GM19025 (cell line): Measurements from ENCODE around the gene PRRG2.
A peak's percentile ranks its signal among the peaks of the same experiment; 100 is the strongest.

Source experiments
- ATAC-seq: cut with Tn5 transposase; IDR thresholded peaks from one replicate; pipeline ENCODE4 v1.9.1; 2021; ENCODE audit warnings: mild to moderate bottlenecking, low read depth, moderate library complexity; ENCODE audit not compliant: unreplicated experiment

The PRRG2 gene

DNA sequence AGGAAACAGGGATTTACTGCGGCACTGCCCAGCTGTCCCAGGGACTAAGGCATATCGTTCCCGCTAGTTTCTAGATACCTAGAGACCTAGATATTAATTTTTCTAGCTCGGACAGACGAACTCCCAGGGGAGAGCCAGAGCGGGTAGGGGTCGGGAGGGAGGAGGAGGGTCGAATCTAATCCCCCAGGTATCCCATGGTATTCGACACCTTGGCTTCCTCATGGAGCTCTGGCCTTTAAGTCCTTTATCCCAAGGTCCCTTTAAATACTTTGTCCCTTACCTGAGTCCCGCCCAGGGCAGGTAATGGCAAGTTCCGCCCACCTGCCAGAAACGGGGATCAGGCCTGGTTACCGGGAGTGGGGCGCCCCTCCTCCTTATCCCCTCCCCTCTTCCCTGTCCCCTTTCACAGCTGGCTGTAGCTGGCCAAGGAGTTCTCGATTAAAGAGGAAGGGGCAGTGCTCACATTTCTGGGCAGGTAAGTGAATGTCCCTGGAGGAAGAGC, at the start of gene PRRG2:
Gene PRRG2, plus strand, starts transcription at position 310 of the 502 bp plus-strand sequence. CDS start 1,904 bp downstream, outside the sequence.
- ATAC-seq = no peak

DNA sequence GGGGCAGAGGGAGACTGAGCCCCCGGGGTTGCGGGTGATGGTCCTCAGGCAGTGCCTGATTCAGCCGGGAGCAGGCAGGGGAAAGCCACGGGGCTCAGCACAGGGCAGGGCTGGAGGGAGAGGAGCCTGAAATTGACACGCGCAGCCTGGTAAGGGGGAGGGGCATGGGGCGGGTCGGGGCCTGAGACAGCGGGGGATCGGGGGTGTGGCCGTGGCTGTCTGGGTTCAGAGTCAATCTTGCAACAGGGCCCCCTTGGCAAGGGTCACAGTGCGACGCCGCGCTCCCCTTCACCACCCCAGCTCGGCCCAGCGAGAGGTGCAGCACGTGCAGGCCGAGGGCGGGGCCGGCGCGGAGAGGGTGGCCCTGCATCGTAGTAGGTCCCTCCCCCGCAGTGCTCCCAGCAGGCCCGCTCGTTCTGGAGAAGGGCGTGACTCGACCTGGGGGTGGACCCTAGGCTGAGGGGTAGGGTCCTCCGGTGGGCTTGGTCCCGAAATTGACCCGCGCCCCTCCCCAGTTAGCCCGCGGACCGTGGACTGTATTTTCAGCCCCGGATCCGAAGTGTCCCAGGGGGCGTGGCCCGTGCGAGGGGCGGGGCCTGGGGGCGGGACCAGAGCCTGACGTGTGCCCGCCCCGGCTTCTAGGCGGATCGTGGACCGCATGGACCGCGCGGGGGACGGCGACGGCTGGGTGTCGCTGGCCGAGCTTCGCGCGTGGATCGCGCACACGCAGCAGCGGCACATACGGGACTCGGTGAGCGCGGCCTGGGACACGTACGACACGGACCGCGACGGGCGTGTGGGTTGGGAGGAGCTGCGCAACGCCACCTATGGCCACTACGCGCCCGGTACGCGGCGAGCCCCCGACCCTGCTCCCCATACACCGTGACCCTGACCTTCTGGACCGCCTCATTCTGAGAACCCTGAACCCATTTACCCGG, 47.3 kb upstream of the PRRG2 start:
- peak; percentile 75 for ATAC-seq

DNA sequence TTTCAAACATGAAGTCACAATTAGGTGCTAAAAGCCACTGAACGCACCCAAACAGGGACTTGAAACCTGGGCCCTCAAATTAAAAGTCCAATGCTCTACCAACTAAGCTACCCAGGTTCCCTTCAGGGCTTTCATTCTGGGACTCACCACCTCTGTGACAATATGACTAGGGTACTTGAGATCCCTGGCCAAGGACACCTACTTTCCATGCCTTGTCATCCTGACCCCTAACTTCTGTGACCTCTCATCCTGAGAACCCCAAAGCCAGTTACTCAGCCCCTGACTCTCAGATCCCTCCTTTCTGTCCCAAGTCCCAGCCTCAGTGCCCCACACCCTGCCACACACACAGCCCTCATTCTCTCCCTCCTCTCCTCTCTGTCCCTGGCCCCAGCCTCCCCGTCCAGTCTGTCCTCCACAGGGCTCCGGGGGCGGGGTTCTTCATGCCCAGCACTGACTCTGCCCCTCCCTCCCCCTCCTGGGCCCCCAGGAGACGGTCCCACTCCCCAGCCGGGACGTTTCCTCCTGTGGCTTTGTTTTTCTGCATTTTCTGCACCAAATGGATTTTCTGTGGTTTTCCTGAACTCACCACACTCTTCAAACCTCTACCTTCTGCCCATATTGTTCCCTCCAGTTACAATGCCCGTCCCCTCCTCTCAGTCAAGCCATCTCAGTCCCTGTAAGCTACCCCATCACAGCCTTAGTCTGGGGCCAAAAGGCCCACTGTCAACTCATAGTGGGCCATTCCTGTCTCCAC, 46.3 kb upstream of the PRRG2 start:
- no peak for ATAC-seq

DNA sequence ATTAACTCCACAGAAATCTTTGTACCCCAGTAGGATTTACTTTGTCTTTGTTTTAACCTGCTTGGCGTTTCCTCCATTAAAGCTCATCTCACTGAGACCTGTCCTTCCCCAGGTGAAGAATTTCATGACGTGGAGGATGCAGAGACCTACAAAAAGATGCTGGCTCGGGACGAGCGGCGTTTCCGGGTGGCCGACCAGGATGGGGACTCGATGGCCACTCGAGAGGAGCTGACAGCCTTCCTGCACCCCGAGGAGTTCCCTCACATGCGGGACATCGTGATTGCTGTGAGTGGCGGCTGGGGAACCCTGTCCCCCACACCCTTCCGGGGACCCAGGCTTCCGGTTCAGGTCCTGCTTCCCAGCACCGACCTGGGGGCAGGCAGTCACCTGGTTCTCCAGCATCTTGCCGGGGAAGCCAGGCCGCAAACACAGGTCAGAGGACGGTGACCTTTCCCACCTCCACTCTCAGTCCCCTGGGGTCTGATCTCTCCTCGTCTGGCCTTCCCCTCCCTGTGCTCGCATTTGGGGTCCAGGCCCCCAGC, 44.1 kb upstream of the PRRG2 start:
- ATAC-seq = no peak

DNA sequence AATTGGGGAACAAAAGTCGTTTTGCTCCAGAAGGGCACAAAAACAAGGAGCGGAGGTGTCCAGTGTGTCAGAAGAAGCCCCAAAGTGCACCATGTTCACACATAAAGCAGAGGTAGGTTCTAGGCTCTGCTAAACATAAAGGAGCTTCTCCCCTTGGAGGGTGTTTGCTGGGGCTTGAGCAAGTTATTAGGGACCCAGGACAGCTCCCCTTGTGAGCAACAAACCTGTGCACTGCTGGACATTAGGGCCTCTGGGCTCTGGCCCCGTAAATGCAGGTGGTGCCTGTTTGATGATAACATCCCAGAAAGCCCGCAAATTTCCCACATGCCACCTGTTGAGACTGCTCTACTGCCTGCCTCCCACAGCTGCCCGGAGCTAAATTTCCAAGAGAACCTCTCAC, 42.5 kb upstream of the PRRG2 start:
- no peak for ATAC-seq

DNA sequence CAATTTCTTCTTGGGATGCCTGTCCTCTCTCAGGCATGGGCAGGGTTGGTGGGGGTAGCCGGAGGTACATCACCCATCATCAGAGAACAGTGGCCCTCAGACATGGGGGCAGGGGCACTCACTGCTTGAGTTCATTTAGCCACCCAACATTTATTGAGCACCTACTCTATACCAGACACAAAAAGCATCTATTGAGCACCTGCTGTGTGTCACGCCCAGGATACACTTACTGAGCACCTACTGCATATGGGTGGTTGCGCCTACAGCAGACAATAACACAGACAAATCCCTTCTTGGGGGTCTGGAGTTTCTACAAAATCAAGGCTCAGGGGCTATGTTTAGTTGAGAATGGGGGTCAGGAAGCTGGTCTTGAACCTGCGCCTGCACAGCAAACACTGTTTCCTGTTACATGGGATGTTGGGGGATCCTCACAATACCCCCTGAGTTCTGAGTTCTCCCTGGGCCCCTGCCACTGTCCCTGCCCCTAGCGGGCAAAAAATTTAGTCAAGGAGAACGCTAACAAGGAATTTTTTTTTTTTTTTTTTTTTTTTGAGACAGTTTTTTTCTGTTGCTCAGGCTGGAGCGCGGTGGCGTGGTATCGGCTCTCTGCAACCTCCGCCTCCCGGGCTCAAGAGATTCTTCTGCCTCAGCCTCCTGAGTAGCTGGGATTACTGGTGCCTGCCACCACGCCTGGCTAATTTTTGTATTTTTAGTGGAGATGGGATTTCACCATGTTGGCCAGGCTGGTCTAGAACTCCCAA, 41.7 kb upstream of the PRRG2 start:
- no peak for ATAC-seq

DNA sequence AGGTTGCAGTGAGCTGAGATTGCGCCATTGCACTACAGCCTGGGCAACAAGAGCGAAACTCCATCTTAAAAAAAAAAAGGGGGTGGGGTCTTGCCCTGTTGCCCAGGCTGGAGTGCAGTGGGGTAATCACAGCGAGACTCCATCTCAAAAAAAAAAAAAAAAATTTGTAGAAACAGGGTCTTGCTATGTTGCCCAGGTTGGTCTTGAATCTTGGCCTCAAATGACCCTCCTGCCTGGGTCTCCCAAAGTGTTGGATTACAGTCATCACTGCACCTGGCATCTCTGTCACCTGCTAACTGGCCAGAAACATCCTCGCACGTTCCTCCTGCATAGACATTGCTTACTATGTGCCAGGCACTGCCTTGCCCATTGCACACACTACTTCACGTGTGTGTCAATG, 39.2 kb upstream of the PRRG2 start:
- ATAC-seq = no peak

DNA sequence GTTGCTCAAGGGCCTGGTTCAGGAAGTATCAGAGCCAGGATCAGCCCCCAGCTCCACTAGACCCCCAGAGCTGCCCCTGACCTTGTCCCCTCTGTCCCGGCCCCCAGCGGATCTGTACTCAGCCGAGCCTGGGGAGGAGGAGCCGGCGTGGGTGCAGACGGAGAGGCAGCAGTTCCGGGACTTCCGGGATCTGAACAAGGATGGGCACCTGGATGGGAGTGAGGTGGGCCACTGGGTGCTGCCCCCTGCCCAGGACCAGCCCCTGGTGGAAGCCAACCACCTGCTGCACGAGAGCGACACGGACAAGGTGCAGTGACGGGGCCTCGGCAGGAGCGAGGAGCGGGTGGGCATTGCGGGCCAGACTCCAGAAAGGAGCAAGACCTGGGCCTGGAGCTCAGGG, 38.7 kb upstream of the PRRG2 start:
- ATAC-seq = no peak

DNA sequence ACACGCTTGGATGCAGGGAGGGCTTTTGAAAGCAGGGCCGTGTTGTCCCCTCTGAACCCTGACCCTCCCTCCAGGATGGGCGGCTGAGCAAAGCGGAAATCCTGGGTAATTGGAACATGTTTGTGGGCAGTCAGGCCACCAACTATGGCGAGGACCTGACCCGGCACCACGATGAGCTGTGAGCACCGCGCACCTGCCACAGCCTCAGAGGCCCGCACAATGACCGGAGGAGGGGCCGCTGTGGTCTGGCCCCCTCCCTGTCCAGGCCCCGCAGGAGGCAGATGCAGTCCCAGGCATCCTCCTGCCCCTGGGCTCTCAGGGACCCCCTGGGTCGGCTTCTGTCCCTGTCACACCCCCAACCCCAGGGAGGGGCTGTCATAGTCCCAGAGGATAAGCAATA, 38.1 kb upstream of the PRRG2 start:
- no peak for ATAC-seq

DNA sequence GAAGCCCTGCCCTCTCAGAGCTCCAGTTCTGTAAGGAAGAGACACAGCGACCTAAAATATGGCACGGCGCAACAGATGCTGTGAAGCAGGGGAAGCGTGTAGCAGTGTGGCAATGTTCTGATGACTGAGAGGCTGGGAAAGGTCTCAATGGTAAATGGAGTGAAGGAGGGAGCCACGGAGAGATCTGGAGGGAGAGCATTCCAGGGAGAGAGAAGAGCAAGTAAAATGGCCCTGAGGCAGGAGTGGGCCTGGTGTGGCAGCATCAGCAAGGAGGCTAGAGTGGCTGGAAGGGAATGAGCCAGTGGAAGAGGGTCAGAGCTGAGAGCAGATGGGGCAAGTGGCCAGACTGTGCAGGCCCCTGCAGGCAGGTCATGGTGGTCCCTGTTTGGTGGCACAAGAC, 37.0 kb upstream of the PRRG2 start:
- no peak for ATAC-seq

DNA sequence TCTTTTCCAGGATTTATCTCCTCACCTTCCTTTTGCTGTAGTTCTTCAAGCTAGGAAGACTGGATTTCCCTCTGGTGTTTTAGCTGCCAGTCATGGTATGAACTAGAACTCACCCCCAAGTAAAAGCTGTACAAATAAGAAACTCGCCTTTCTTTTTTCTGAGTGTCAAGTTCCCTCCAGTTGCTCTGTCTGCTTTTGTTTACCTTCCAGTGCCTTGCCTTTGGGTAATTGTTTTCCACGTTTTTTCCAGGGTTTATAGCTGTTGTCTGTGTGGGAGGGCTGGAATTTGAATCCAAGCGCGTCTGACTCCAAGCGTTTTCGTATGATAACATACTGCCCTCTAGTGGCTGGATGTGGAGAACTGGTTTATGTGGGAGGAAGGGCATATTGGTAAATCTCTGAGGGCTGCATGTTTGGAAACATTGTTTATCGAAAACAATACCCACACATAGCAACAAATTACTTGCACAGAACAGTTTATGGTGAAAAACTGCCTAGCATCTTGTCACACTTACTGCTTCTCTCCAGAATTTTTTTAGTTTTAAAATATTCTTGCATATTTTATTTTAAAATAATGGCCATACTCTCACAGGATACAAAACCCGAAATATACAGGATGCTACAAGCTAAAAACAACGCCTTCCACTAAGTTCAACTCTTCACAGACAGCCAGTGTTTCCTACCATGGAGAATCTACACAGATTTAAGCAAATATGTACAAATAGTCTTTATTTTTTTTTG, 34.1 kb upstream of the PRRG2 start:
- no peak for ATAC-seq

DNA sequence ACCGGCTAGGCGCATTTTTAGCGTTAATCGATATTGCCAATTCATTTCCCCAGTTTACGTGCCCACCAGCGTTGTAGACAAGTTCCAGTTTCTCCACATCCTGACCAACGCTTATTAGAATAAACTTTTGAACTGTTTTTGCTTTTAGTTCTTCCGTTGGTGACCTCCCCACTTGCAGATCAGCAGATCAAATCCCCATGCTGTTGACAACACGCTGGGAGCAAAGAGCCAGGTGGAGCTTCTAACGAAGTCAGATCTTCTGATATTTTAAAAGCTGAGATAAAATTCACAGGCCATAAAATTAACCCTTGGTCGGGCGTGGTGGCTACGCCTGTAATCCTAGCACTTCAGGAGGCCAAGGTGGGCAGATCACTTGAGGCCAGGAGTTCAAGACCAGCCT, 32.1 kb upstream of the PRRG2 start:
- no peak for ATAC-seq

DNA sequence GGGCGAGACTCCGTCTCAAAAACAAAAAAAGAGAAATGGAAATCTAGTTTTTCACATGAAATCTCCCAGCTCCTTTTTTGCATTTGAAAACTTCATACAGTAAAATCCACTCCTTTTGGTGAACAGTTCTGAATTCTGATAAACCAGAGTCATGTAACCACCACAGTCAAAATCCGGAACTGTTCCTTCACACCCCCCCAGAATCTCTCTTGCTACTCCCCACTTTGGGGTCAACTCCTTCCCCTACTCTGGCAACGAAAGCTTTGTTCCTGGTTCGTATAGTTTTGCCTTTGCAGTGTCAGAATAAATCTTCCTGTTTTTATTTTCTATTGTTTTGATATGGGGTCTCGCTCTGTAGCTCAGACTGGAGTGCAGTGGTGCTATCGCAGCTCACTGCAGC, 29.6 kb upstream of the PRRG2 start:
- ATAC-seq = no peak

DNA sequence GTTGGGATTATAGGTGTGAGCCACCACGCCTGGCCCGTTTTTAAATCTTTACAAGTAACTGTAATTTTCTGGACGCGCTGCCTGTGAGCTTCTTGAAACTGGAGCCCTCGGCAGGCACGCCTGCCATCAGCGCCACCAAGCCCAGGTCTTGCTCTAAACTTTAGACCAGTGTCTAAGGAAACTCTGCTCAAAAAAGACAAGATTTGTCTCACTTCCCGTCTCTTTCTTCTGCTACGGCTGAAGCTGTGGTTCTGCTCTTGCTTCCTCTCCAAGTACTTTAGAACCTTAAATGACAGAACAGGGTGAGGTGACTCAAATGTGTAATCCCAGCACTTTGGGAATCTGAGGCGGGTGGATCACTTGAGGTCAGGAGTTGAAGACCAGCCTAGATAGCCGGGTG, 28.4 kb upstream of the PRRG2 start:
- ATAC-seq = no peak

DNA sequence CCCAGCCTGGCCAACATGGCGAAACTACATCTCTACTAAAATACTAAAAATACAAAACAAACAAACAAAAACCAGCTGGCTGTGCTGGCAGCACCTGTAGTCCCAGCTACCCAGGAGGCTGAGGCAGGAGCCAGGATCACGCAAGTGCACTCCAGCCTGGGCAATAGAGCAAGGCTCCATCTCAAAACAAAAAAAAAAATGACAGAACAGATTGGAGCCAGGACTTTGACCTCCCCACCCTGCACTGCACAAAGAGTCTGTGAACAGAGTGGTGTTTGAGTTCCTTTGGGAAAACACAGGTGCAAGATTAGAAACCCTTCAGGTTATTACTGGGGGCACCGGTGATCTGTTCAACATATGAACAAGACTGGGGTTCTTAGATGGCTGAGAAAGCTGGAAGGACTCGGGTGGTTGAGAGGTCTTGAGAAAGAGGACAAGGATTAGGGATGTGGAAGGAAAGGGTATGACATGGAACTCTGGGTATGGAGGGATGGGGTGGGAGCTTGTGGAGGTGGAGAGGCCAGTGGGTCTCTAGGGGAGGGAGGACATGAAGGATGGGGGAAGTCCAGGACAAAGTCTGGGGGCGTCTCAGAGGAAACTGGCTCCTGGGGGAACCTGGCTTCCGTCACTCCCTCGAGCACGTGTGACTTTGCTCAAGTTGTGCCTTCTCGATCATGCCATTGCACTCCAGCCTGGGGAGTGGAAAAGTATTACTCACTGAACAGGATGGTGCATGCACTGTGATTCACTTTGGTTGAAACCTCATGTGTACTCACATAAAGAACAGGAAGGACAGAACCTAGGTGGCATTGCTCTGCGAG, 27.5 kb upstream of the PRRG2 start:
- no peak for ATAC-seq

DNA sequence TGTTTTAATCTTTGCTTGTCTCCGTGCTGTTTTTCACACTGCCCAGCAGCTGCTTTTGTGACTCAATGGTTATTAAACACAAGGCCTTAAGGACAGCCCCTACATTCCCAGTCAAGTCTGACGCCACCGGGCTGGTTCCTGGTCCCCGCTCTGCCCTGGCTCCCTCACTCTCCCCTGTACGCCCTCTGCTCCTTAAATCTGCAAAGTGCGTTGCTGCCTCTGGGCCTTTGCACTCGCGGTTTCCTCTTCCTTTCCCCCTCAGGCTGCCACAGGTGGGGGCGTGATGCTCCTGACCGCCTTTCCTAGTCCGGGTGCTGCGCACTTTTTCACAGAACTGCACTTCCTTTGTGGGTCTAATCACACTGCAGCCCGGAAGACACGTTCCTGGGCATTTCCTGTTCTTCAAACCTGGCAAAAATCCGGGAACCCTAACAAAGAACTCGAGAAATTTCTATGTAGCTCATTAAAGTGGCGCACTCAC, 26.4 kb upstream of the PRRG2 start:
- no peak for ATAC-seq

DNA sequence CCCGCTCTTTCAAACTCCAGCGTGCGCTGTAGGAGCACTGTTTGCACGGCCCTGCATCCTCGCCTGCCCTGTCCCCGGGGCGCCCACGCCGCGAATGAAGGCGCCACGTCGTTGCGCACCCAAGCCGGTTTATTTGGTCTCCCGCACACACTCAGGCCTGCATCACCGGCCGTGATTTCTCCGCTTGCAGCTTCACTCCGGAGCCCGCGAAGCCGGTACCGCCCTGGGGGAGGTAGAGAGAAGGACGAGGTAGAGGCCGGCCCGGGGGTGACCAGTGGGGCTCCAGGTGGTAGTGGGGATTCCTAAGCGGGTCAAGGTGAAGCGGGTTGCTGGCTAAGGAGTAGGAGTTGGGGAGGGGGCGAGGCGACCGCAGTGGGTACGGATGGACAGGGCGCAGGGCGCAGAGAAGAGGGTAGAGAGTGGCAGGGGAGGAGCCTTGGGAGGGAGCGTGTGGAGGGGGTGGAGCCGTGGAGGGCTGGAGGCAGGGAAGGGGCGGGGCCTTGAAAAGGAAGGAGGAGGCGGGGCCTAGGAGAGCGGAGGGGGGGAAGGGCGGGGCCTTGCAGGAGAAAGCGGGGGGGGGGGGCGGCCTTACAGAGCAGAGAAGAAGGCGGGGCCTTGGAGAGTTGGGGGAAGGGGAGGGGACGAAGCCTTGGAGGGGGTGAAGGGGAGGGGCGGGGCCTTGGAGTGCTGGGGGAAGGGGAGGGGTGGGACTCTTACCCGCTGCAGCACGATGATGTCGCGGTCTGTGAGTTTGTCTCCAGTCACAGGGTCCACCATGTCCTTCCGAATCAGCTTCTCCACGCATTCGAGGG, 25.3 kb upstream of the PRRG2 start:
- ATAC-seq = no peak
